Activated T-cell treated with anti-CD3 and anti-CD28 coated beads for 48 hours (primary cell): ENCODE data around the gene ADAM12.

Source experiments
- DNase-seq: peaks from one replicate; pipeline ENCODE4 v3.0.0-alpha.2; 2020; ENCODE audit warnings: low read depth

Gene ADAM12

GRCh38 chr10:126210051-126210651 lies 178.1 kb downstream of the ADAM12 start:
- DNase-seq, result no peak

- no peak for DNase-seq
Observed at GRCh38 chr10:126209451-126209850, 178.8 kb downstream of the ADAM12 start.

- DNase-seq, result no peak
Observed at GRCh38 chr10:126208726-126209302, 179.5 kb downstream of the ADAM12 start.

GRCh38 chr10:126207851-126208250 lies 180.4 kb downstream of the ADAM12 start:
- no peak for DNase-seq

- DNase-seq, result no peak
Observed at GRCh38 chr10:126207313-126207771, 180.9 kb downstream of the ADAM12 start.

GRCh38 chr10:126205486-126206205 lies 182.6 kb downstream of the ADAM12 start:
- DNase-seq, result no peak

GRCh38 chr10:126204320-126204719 lies 184.0 kb downstream of the ADAM12 start:
- DNase-seq, result no peak

GRCh38 chr10:126203746-126204145 lies 184.5 kb downstream of the ADAM12 start:
- DNase-seq, result no peak

- DNase-seq, result no peak
Observed at GRCh38 chr10:126201603-126202002, 186.7 kb downstream of the ADAM12 start.

- no peak for DNase-seq
Observed at GRCh38 chr10:126199221-126199998, 188.9 kb downstream of the ADAM12 start.

- DNase-seq, result no peak
Observed at GRCh38 chr10:126198681-126199080, 189.6 kb downstream of the ADAM12 start.

GRCh38 chr10:126197036-126197543 lies 191.2 kb downstream of the ADAM12 start:
- no peak for DNase-seq

GRCh38 chr10:126196281-126196680 lies 192.0 kb downstream of the ADAM12 start:
- no peak for DNase-seq

GRCh38 chr10:126191192-126191591 lies 197.1 kb downstream of the ADAM12 start:
- DNase-seq, result no peak

GRCh38 chr10:126188679-126189200 lies 199.5 kb downstream of the ADAM12 start:
- no peak for DNase-seq

GRCh38 chr10:126187399-126187798 lies 200.9 kb downstream of the ADAM12 start:
- DNase-seq, result no peak

GRCh38 chr10:126186766-126187165 lies 201.5 kb downstream of the ADAM12 start:
- DNase-seq, result no peak

GRCh38 chr10:126185676-126186447 lies 202.4 kb downstream of the ADAM12 start:
- no peak for DNase-seq

- no peak for DNase-seq
Observed at GRCh38 chr10:126181626-126182025, 206.7 kb downstream of the ADAM12 start.

GRCh38 chr10:126179637-126180036 lies 208.6 kb downstream of the ADAM12 start:
- no peak for DNase-seq

- no peak for DNase-seq
Observed at GRCh38 chr10:126177417-126178030, 210.8 kb downstream of the ADAM12 start.
